Uterus (tissue), 2 donors: ENCODE data around the gene ABHD15.

Source experiments
- CTCF ChIP-seq, 4 experiments: fragments of 200-600 bp in 2 of 4; fragments of 450-650 bp in 2 of 4; sonication (generic) in 2 of 4; IDR thresholded peaks; one replicate each; pipeline ENCODE4 v1.5.1; 2016 to 2019; ENCODE audit warnings: antibody characterized with exemption in 4 of 4, mild to moderate bottlenecking in 2 of 4, moderate library complexity in 1 of 4
- POLR2A ChIP-seq, 2 donors: fragments of 450-650 bp; IDR thresholded peaks; one replicate each; pipeline ENCODE4 v1.6.1; 2016; ENCODE audit warnings: antibody characterized with exemption in 2 of 2, mild to moderate bottlenecking in 1 of 2, moderate library complexity in 1 of 2

- no peak for TF ChIP-seq CTCF (IDR thresholded peaks at IDR 0.05)
- TF ChIP-seq POLR2A (IDR thresholded peaks at IDR 0.05): no peak
Observed at GRCh38 chr17:29546830-29547229, 20.0 kb downstream of the ABHD15 start.
